GM18505 (cell line): ENCODE data around the gene JTB.

ENCODE experiments used
- ATAC-seq: cut with Tn5 transposase; IDR thresholded peaks from one replicate; pipeline ENCODE4 v1.9.1; 2021; ENCODE audit not compliant: unreplicated experiment
- POLR2A ChIP-seq: IDR thresholded peaks from 4 replicates; pipeline ENCODE4 v1.6.1; 2011; ENCODE audit warnings: borderline replicate concordance; ENCODE audit not compliant: insufficient read depth, insufficient read length; ENCODE audit errors: extremely low read depth

The JTB gene

GRCh38 chr1:153928791-153929341 lies 48.6 kb downstream of the JTB start:
- TF ChIP-seq POLR2A = no peak
- ATAC-seq = no peak

GRCh38 chr1:153928245-153928644 lies 49.2 kb downstream of the JTB start:
- no peak for ATAC-seq
- TF ChIP-seq POLR2A = no peak

DNA sequence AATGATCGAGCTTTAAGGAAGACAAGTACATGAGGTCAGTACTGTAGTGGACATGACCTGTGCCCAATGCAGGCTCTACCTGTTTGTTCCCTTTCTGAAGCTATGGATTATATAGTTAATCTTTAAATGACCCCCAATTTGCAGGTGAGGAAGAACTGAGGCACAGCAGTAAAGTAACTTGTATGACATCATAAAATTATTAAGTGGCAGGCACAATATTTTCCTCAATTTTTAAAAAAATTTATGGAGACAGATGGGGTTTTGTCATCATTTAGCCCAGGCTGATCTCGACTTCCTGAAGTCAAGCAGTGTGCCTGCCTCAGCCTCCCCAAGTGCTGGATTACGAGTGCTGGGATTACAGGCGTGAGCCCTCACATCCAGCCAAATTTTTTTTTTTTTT lies 51.1 kb downstream of the JTB start:
- TF ChIP-seq POLR2A = no peak
- no peak for ATAC-seq
